ENCODE measurements around the gene CALML5. TPM values are rescaled to one million over a fixed set of nuclear protein-coding genes. Genes with fewer than 3 reads are reported as not detected.

Gene CALML5
- total and polyA plus RNA-seq, 9 of the 15 experiments (the other 6 are each of a cell fraction or from before 2014, with no cell fraction given), result not detected

DNA sequence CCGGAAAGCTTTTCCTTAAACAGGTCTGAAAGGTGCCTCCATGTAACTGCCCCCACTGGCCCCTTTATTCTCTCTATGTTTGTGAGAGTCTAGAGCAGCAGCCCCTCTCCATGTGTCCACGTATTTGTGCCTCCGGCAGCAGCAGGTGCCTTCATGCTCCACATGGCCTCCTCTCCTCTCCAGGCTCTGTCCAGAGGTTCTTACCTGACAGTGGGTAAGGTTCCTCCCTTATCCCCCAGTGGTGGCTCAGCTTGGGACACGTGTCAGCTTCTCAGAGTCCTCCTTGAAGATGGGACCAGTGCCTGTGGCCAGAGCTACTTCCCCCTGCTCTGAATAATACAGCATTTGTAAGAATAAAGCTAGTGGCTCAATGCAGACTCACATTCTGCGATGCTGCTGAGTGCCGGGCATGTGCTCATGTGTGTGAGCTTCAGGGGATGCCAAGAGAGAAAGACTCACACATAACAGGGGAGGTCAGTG, 33.3 kb upstream of the CALML5 start:
- Histone ChIP-seq H3K9me1 (ENCODE audit: control insufficient read depth, insufficient read depth, low read length) (no peaks in the 10 kb centered on the region), H3K4me3 (no peak overlapping the region), H3K9me3 (replicated peaks; ENCODE audit: control insufficient read depth, insufficient read depth, low read depth, low read length) (no peaks in the 10 kb centered on the region), H4K20me1 (replicated peaks; ENCODE audit: control insufficient read depth, insufficient read depth, low read length) (no peaks in the 10 kb centered on the region), H2AFZ (ENCODE audit: low read depth, low read length) (no peak overlapping the region), H3K27me3 (ENCODE audit: control insufficient read depth in 2 of 2, insufficient read depth in 2 of 2, low read length in 2 of 2) (no peaks in the 10 kb centered on the region), H3K9ac (ENCODE audit: insufficient read depth in 1 of 2, low read depth in 2 of 2, low read length in 2 of 2) (no peak overlapping the region; a peak in 1 of 4 replicates), H3K4me2 (ENCODE audit: insufficient read depth, low read length) (no peak overlapping the region), H3K79me2 (ENCODE audit: control insufficient read depth, insufficient read depth, low read length) (no peaks in the 10 kb centered on the region), H3K36me3 (ENCODE audit: control insufficient read depth, insufficient read depth, low read length) (no peaks in the 10 kb centered on the region), H3K27ac (ENCODE audit: extremely low read depth, low read depth, low read length) (no peak overlapping the region), H3K4me1 (replicated peaks in 1 of 2; ENCODE audit: control insufficient read depth in 2 of 2, insufficient read depth in 2 of 2, low read length in 2 of 2) (peaks cover 8 to 22% of the 10 kb centered on the region in 2 experiments; a peak in 3 of 5 replicates)
- BruUV-seq (replicated peaks), result no TSS peak
- intact Hi-C loops (cut with micrococcal nuclease), result no loop called here
- ChIA-PET CTCF (ENCODE audit: low intra/inter-chr PET ratio) (no interaction called here), POLR2A (interaction anchor here (1.1 kb wide), 1 partner anchor 17 kb away, joined by 4 read pairs; no protein-coding TSS in a partner anchor)
- ATAC-seq (no peak), FAIRE-seq (no peak), DNase-seq (ENCODE audit: extremely low read depth in 1 of 4, low spot score in 3 of 4) (no peak)
- 63% methylated on average over 6 of the region's 6 CpGs for WGBS (ENCODE audit: insufficient coverage, low coverage, missing lambda C conversion rate)
- TF ChIP-seq MECOM (CRISPR knock-in tag; IDR thresholded peaks at IDR 0.05) (no peak), NFE2L1 (tag; IDR thresholded peaks at IDR 0.05; ENCODE audit: borderline replicate concordance, low read depth) (no peak), U2AF1 (optimal IDR thresholded peaks at IDR 0.05; ENCODE audit: low read depth, low read length) (no peak), FOS (IDR thresholded peaks at IDR 0.05; ENCODE audit: extremely low read depth, insufficient read length) (no peak), RBM17 (IDR thresholded peaks at IDR 0.05; ENCODE audit: borderline replicate concordance, low read depth, low read length) (no peak), MAFF (IDR thresholded peaks at IDR 0.05; ENCODE audit: low read length) (no peak)
- TF ChIP-seq, protein P1, sequence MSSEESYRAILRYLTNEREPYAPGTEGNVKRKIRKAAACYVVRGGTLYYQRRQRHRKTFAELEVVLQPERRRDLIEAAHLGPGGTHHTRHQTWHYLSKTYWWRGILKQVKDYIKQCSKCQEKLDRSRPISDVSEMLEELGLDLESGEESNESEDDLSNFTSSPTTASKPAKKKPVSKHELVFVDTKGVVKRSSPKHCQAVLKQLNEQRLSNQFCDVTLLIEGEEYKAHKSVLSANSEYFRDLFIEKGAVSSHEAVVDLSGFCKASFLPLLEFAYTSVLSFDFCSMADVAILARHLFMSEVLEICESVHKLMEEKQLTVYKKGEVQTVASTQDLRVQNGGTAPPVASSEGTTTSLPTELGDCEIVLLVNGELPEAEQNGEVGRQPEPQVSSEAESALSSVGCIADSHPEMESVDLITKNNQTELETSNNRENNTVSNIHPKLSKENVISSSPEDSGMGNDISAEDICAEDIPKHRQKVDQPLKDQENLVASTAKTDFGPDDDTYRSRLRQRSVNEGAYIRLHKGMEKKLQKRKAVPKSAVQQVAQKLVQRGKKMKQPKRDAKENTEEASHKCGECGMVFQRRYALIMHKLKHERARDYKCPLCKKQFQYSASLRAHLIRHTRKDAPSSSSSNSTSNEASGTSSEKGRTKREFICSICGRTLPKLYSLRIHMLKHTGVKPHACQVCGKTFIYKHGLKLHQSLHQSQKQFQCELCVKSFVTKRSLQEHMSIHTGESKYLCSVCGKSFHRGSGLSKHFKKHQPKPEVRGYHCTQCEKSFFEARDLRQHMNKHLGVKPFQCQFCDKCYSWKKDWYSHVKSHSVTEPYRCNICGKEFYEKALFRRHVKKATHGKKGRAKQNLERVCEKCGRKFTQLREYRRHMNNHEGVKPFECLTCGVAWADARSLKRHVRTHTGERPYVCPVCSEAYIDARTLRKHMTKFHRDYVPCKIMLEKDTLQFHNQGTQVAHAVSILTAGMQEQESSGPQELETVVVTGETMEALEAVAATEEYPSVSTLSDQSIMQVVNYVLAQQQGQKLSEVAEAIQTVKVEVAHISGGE (CRISPR knock-in tag; IDR thresholded peaks at IDR 0.05), result no peak
- TF ChIP-seq, protein P2, sequence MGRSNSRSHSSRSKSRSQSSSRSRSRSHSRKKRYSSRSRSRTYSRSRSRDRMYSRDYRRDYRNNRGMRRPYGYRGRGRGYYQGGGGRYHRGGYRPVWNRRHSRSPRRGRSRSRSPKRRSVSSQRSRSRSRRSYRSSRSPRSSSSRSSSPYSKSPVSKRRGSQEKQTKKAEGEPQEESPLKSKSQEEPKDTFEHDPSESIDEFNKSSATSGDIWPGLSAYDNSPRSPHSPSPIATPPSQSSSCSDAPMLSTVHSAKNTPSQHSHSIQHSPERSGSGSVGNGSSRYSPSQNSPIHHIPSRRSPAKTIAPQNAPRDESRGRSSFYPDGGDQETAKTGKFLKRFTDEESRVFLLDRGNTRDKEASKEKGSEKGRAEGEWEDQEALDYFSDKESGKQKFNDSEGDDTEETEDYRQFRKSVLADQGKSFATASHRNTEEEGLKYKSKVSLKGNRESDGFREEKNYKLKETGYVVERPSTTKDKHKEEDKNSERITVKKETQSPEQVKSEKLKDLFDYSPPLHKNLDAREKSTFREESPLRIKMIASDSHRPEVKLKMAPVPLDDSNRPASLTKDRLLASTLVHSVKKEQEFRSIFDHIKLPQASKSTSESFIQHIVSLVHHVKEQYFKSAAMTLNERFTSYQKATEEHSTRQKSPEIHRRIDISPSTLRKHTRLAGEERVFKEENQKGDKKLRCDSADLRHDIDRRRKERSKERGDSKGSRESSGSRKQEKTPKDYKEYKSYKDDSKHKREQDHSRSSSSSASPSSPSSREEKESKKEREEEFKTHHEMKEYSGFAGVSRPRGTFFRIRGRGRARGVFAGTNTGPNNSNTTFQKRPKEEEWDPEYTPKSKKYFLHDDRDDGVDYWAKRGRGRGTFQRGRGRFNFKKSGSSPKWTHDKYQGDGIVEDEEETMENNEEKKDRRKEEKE (IDR thresholded peaks at IDR 0.05; ENCODE audit: borderline replicate concordance in 1 of 2, control insufficient read depth in 1 of 2, low read depth in 2 of 2, low read length in 1 of 2), result no peak
- in situ Hi-C loops (cut with MboI), result no loop called here
